GM12892 (cell line): ENCODE measurements around the gene OLFM3.

Source experiments
- POLR2A ChIP-seq: IDR thresholded peaks from 2 replicates; pipeline ENCODE4 v1.6.1; 2011; ENCODE audit warnings: low read depth, low read length, control low read depth
- POLR2AphosphoS5 ChIP-seq: IDR thresholded peaks from 2 replicates; pipeline ENCODE4 v1.6.1; 2011; ENCODE audit warnings: low read depth, low read length, control low read depth
- TAF1 ChIP-seq: IDR thresholded peaks from 2 replicates; pipeline ENCODE4 v1.6.1; 2011; ENCODE audit warnings: low read depth, mild to moderate bottlenecking, control low read depth, low read length, borderline replicate concordance

DNA sequence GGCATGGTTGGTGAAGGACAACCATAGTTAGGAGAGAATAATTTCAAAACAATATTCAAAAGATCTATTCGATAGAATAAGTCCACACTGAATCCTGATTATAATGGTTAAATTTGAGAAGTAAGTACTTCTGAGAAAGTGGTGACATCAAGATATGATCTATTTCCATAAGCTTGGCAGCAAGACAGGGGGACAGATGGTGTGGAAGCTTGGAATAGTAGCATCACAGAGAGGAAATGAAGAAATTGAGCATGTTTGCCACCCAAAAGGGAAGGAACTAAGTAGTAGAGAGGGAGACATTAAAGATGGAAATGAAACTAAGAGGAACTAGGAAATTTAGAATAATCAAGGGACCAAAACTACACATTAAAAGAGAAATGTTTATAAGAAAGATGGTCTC, 94.5 kb downstream of the OLFM3 start:
- TF ChIP-seq POLR2AphosphoS5 (no peak), POLR2A (no peak), TAF1 (no peak)
